Sigmoid colon (tissue), 7 donors: ENCODE data around the gene NR3C2. TPM values are rescaled to one million over a fixed set of nuclear protein-coding genes. Genes with fewer than 3 reads are reported as not detected.

Experiments used
- DNase-seq: peaks from one replicate; pipeline ENCODE4 v3.0.0-alpha.2; 2019
- H3K27ac ChIP-seq, 4 donors: fragments of 200-600 bp; sonication (generic); one replicate each; pipeline ENCODE4 v1.5.1; 2016 to 2019; ENCODE audit warnings: mild to moderate bottlenecking in 1 of 4
- H3K27me3 ChIP-seq, 3 donors: fragments of 200-600 bp; sonication (generic); one replicate each; pipeline ENCODE4 v1.5.1; 2019; ENCODE audit warnings: mild to moderate bottlenecking in 1 of 3
- H3K36me3 ChIP-seq, 4 donors: fragments of 200-600 bp; sonication (generic); one replicate each; pipeline ENCODE4 v1.5.1; 2016 to 2019
- H3K4me1 ChIP-seq, 4 donors: fragments of 200-600 bp; sonication (generic); one replicate each; pipeline ENCODE4 v1.5.1; 2017 to 2019
- H3K4me3 ChIP-seq, 4 donors: fragments of 200-600 bp; sonication (generic); one replicate each; pipeline ENCODE4 v1.5.1; 2017 to 2019; ENCODE audit warnings: mild to moderate bottlenecking in 2 of 4, moderate library complexity in 1 of 4
- H3K9me3 ChIP-seq, 4 donors: fragments of 200-600 bp in 3 of 4; sonication (generic) in 3 of 4; one replicate each; pipeline versions ENCODE4 v1.5.1 to v1.6.1; 2013 to 2019
- CTCF ChIP-seq, 4 experiments: fragments of 450-650 bp in 3 of 4; fragments of 200-600 bp in 1 of 4; IDR thresholded peaks; one replicate each; pipeline ENCODE4 v1.5.1; 2016 to 2019; ENCODE audit warnings: antibody characterized with exemption in 4 of 4, mild to moderate bottlenecking in 3 of 4, moderate library complexity in 2 of 4
- EP300 ChIP-seq, 4 donors: sonication (generic); formaldehyde crosslinking; IDR thresholded peaks; one replicate each; pipeline ENCODE4 v1.6.1; 2017; ENCODE audit warnings: antibody characterized with exemption in 4 of 4
- POLR2A ChIP-seq, 2 donors: fragments of 450-650 bp; IDR thresholded peaks; one replicate each; pipeline ENCODE4 v1.6.1; 2016; ENCODE audit warnings: antibody characterized with exemption in 2 of 2, mild to moderate bottlenecking in 2 of 2, moderate library complexity in 2 of 2
- POLR2AphosphoS5 ChIP-seq, 4 donors: sonication (generic); formaldehyde crosslinking; IDR thresholded peaks; one replicate each; pipeline ENCODE4 v1.6.1; 2017; ENCODE audit warnings: antibody characterized with exemption in 4 of 4
- WGBS, 2 donors: extraction: QIAGEN DNeasy Blood & Tissue Kit; methylation state at CpG; one replicate each; pipeline ENCODE4 v1.1.7; 2013; 5-methylcytosine and 5-hydroxymethylcytosine counted together
- intact Hi-C: fragments of 100-400 bp; cut with DNase I; formaldehyde crosslinking; loops from one replicate; pipeline ENCODE4 v1.15.1; 2023
- polyA plus RNA-seq, 3 donors: library from polyadenylated mRNA; stranded (reverse); fragments of 200-250 nt; gene quantifications; one replicate each; pipeline ENCODE4 v1.2.3, GENCODE V29; 2013
- total RNA-seq, 4 donors: library from RNA; depleted of rRNA; stranded (reverse); fragments of >200 nt; gene quantifications; one replicate each; pipeline ENCODE4 v1.1.0, GENCODE V29; 2016
- donor health status: healthy with polysubstance abuse.
- donor health status: Bipolar disorder and iron deficiency.
- donor health status: healthy.

Gene NR3C2
- total and polyA plus RNA-seq, 7 donors, result 15.6 to 34.9 (median 23.4) TPM

GRCh38 chr4:148161601-148162000, 280.6 kb downstream of the NR3C2 start:
- Histone ChIP-seq H3K36me3 (no peaks in the 10 kb centered on the region), H3K4me1 (peaks cover 0 to 27% (median 17%) of the 10 kb centered on the region in 4 donors), H3K4me3 (no peak overlapping the region), H3K27me3 (no peaks in the 10 kb centered on the region), H3K27ac (no peak overlapping the region), H3K9me3 (no peaks in the 10 kb centered on the region)
- TF ChIP-seq CTCF (IDR thresholded peaks at IDR 0.05), result no peak
- TF ChIP-seq POLR2AphosphoS5 (IDR thresholded peaks at IDR 0.05), result no peak
- TF ChIP-seq POLR2A (IDR thresholded peaks at IDR 0.05), result no peak
- no peak for TF ChIP-seq EP300 (IDR thresholded peaks at IDR 0.05)
- no peak for DNase-seq
- intact Hi-C loops, result no loop called here
- 21 to 72% methylated on average over 2 of the region's 2 CpGs for WGBS, 2 donors

- 18 to 66% methylated on average over 1 of the region's 1 CpG for WGBS, 2 donors
- peaks cover 0 to 15% (median 5%) of the 10 kb centered on the region in 4 donors for H3K4me1 ChIP-seq
- no peaks in the 10 kb centered on the region for H3K36me3 ChIP-seq
- no peak for DNase-seq
- no peak overlapping the region for H3K4me3 ChIP-seq
- H3K27ac ChIP-seq, result no peak overlapping the region
- intact Hi-C loops, result no loop called here
- no peaks in the 10 kb centered on the region for H3K27me3 ChIP-seq
- no peaks in the 10 kb centered on the region for H3K9me3 ChIP-seq
- TF ChIP-seq EP300 (IDR thresholded peaks at IDR 0.05), result no peak
- no peak for TF ChIP-seq POLR2AphosphoS5 (IDR thresholded peaks at IDR 0.05)
Observed at GRCh38 chr4:148159793-148160192, 282.4 kb downstream of the NR3C2 start.

- H3K27ac ChIP-seq, result no peak overlapping the region
- TF ChIP-seq EP300 (IDR thresholded peaks at IDR 0.05) (no peak), CTCF (IDR thresholded peaks at IDR 0.05) (no peak)
- no peak for DNase-seq
- intact Hi-C loops, result no loop called here
- no peak overlapping the region for H3K4me3 ChIP-seq
- peaks cover 0 to 4% (median 0%) of the 10 kb centered on the region in 4 donors for H3K36me3 ChIP-seq
- WGBS, 2 donors, result 43 to 66% methylated on average over 6 of the region's 6 CpGs
- no peaks in the 10 kb centered on the region for H3K27me3 ChIP-seq
- H3K9me3 ChIP-seq, result no peaks in the 10 kb centered on the region
- no peaks in the 10 kb centered on the region for H3K4me1 ChIP-seq
Observed at GRCh38 chr4:148154769-148155168, 287.4 kb downstream of the NR3C2 start.

- no peak overlapping the region for H3K4me3 ChIP-seq
- no peaks in the 10 kb centered on the region for H3K27me3 ChIP-seq
- H3K27ac ChIP-seq, result no peak overlapping the region
- no peaks in the 10 kb centered on the region for H3K4me1 ChIP-seq
- DNase-seq, result no peak
- intact Hi-C loops, result no loop called here
- WGBS, 2 donors, result 94 to 95% methylated on average over 4 of the region's 4 CpGs
- no peaks in the 10 kb centered on the region for H3K9me3 ChIP-seq
- peaks cover 0 to 4% (median 0%) of the 10 kb centered on the region in 4 donors for H3K36me3 ChIP-seq
- no peak for TF ChIP-seq CTCF (IDR thresholded peaks at IDR 0.05)
- no peak for TF ChIP-seq EP300 (IDR thresholded peaks at IDR 0.05)
- no peak for TF ChIP-seq POLR2AphosphoS5 (IDR thresholded peaks at IDR 0.05)
- TF ChIP-seq POLR2A (IDR thresholded peaks at IDR 0.05), result no peak
Observed at GRCh38 chr4:148152868-148153625, 289.2 kb downstream of the NR3C2 start.

GRCh38 chr4:148151806-148152205, 290.4 kb downstream of the NR3C2 start:
- Histone ChIP-seq H3K27me3 (no peaks in the 10 kb centered on the region), H3K27ac (no peak overlapping the region), H3K4me1 (peaks cover 0 to 4% (median 0%) of the 10 kb centered on the region in 4 donors), H3K4me3 (no peak overlapping the region), H3K36me3 (peaks cover 0 to 4% (median 0%) of the 10 kb centered on the region in 4 donors), H3K9me3 (no peaks in the 10 kb centered on the region)
- no peak for DNase-seq
- TF ChIP-seq POLR2AphosphoS5 (IDR thresholded peaks at IDR 0.05), result no peak
- TF ChIP-seq EP300 (IDR thresholded peaks at IDR 0.05), result no peak
- TF ChIP-seq POLR2A (IDR thresholded peaks at IDR 0.05), result no peak
- TF ChIP-seq CTCF (IDR thresholded peaks at IDR 0.05), result no peak
- 11 to 50% methylated on average over 4 of the region's 4 CpGs for WGBS, 2 donors
- intact Hi-C loops, result no loop called here
